Left lung (tissue), 10 donors: ENCODE results near the gene BBLN. TPM values are rescaled to one million over a fixed set of nuclear protein-coding genes. Genes with fewer than 3 reads are reported as not detected.

Source experiments
- ATAC-seq: fragments of 200-7000 bp; cut with Tn5 transposase; one replicate; pipeline ENCODE4 v1.9.1; 2020; ENCODE audit warnings: moderate library complexity
- DNase-seq, 4 donors: peaks; one replicate each; pipeline ENCODE4 v3.0.0-alpha.2; 2013 to 2020
- H3K27ac ChIP-seq, 2 donors: fragments of 200-600 bp; sonication (generic) in 1 of 2; one replicate each; pipeline versions ENCODE4 v1.5.0 to v1.8.0; 2020 to 2021
- H3K27me3 ChIP-seq, 2 donors: fragments of 200-600 bp; sonication (generic) in 1 of 2; one replicate each; pipeline versions ENCODE4 v1.5.0 to v1.8.0; 2020 to 2021
- H3K36me3 ChIP-seq, 2 donors: fragments of 200-600 bp; sonication (generic) in 1 of 2; one replicate each; pipeline versions ENCODE4 v1.5.0 to v1.8.0; 2020 to 2021
- H3K4me1 ChIP-seq, 2 donors: fragments of 200-600 bp; one replicate each; pipeline ENCODE4 v1.8.0; 2021
- H3K4me3 ChIP-seq, 2 donors: fragments of 200-600 bp; sonication (generic) in 1 of 2; one replicate each; pipeline versions ENCODE4 v1.5.0 to v1.8.0; 2020 to 2021; ENCODE audit warnings: mild to moderate bottlenecking in 1 of 2
- H3K9me3 ChIP-seq, 2 donors: fragments of 200-600 bp; sonication (generic) in 1 of 2; one replicate each; pipeline versions ENCODE4 v1.5.0 to v1.8.0; 2020 to 2021
- intact Hi-C, 2 donors: fragments of 100-400 bp; cut with DNase I; formaldehyde crosslinking; loops; one replicate each; pipeline versions ENCODE4 v1.11.2 to v1.14.2; 2022
- polyA plus RNA-seq, 6 donors: library from polyadenylated mRNA; unstranded; fragments of 120-200 nt; gene quantifications; one replicate each; pipeline ENCODE4 v1.2.1, GENCODE V29; 2013; ENCODE audit not compliant: insufficient read length in 6 of 6
- total RNA-seq, 2 donors: library from RNA; stranded (reverse); fragmentation: NEBNext Ultra II Directional; extraction: Animal tissue kit (Norgen Biotek cat#: 25700); gene quantifications; one replicate each; pipeline ENCODE4 v1.2.1, GENCODE V29; 2021
- TF ChIP-seq, protein P1 (sequence below), 2 donors: fragments of 200-600 bp; sonication (generic) in 1 of 2; IDR thresholded peaks; one replicate each; pipeline versions ENCODE4 v1.5.0 to v1.8.0; 2021; ENCODE audit warnings: antibody characterized with exemption in 2 of 2
- donor health status: DM: no; HTN: yes; CAD: no.
- donor health status: DM: no; HTN: no; CAD: no.

The BBLN gene
- total and polyA plus RNA-seq, 8 donors = 27.1 to 66.0 (median 37.7) TPM

DNA sequence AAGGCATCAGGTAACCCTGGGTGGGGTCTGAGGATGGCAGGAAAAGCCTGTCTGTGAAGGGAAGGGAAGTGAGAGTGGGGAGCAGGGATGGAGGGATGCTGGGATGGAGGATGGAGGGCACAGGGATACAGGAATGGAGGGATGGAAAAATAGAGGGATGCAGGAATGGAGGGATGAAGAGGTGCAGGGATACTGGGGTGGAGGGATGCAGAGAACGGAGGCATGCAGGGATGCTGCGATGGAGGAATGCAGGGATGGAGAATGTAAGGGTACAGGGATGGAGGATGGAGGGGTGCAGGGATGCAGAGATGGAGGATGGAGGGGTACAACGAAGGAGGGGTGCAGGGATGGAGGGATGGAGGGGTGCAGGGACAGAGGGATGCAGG, 41.6 kb upstream of the BBLN start:
- TF ChIP-seq, protein P1, sequence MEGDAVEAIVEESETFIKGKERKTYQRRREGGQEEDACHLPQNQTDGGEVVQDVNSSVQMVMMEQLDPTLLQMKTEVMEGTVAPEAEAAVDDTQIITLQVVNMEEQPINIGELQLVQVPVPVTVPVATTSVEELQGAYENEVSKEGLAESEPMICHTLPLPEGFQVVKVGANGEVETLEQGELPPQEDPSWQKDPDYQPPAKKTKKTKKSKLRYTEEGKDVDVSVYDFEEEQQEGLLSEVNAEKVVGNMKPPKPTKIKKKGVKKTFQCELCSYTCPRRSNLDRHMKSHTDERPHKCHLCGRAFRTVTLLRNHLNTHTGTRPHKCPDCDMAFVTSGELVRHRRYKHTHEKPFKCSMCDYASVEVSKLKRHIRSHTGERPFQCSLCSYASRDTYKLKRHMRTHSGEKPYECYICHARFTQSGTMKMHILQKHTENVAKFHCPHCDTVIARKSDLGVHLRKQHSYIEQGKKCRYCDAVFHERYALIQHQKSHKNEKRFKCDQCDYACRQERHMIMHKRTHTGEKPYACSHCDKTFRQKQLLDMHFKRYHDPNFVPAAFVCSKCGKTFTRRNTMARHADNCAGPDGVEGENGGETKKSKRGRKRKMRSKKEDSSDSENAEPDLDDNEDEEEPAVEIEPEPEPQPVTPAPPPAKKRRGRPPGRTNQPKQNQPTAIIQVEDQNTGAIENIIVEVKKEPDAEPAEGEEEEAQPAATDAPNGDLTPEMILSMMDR (IDR thresholded peaks at IDR 0.05) = no peak
- Histone ChIP-seq H3K4me3 (no peak overlapping the region), H3K27me3 (no peaks in the 10 kb centered on the region), H3K36me3 (peaks cover 0 to 52% of the 10 kb centered on the region in 2 donors), H3K9me3 (no peaks in the 10 kb centered on the region), H3K4me1 (peaks cover 4 to 18% of the 10 kb centered on the region in 2 donors), H3K27ac (no peak overlapping the region)
- ATAC-seq (no peak), DNase-seq (peak in 1 of 4 donors; percentile 1)
- intact Hi-C loops = loop anchor here in 1 of 2 donors (10.0 kb wide), 1 partner anchor 174 kb away; no protein-coding TSS in a partner anchor

DNA sequence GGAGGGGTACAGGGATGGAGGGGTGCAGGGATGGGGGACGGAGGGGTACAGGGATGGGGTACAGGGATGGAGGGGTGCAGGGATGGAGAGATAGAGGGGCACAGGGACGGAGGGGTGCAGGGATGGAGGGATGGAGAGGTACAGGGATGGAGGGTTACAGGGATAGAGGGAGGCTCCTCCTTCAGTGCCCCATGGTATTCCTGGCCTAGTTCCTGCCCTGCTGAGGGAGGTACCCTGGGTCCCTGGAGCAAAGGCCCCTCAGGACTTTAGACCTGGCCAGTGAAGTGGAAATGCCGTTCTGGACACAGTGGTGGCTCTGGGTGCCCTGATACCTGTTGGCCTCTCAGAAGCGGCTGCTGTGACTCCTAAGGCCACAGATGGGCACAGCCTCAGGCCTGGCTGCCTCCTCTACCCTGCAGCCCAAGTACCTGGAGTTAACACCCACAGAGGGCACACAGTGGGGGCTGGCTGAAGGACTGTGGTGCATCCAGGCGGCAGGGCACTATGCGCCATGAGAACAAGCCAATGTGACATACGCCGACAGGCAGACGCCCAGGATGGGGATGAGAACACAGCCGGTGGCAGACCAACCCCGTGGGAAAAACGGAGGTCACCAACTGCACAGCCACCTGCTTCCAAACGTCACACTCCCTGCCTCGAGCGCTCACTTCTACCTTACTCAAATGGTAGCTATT, 40.9 kb upstream of the BBLN start:
- TF ChIP-seq, protein P1 (IDR thresholded peaks at IDR 0.05) = no peak
- Histone ChIP-seq H3K36me3 (peaks cover 0 to 54% of the 10 kb centered on the region in 2 donors), H3K27ac (no peak overlapping the region), H3K9me3 (no peaks in the 10 kb centered on the region), H3K4me1 (peaks cover 4 to 18% of the 10 kb centered on the region in 2 donors), H3K27me3 (no peaks in the 10 kb centered on the region), H3K4me3 (no peak overlapping the region)
- DNase-seq (peak in 2 of 4 donors; percentile 27 to 47), ATAC-seq (no peak)
- intact Hi-C loops = loop anchor here in 1 of 2 donors (10.0 kb wide), 1 partner anchor 174 kb away; no protein-coding TSS in a partner anchor

DNA sequence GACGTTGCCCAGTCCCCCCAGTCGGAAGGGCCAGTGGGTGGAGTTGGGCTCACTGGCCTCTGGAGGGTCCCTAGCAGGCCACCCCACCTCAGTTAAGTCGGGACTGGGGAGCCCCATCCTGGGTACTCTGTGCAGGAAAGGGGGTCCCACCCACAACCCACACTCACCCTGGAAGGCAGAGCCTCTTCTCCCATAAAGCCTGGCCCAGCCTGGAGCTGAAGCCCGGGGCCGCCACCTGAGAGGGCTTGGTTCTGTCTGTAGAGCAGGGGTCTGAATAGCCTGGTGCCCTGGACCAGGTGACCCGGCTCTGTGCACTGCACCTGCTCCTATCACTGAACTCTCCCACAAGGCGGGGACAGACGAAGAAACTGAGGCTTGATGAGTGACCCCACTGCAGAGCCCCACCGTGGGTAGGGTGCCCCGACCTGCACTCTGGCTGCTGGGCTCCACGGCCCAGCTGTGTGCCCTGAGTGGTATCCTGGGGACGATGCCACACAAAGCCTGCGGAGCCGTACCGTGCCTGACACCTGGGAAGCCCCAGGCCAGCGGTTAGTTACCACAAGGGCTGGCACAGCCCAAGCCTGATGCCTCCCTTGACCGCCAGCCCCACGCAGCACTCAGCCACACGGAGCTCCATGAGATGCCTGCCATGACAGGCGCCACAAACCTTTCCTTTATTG, 39.9 kb upstream of the BBLN start:
- DNase-seq = peak in 2 of 4 donors; percentile 31 to 70
- ATAC-seq = no peak
- TF ChIP-seq, protein P1 (IDR thresholded peaks at IDR 0.05) = no peak
- peaks cover 4 to 25% of the 10 kb centered on the region in 2 donors for H3K4me1 ChIP-seq
- H3K27me3 ChIP-seq = no peaks in the 10 kb centered on the region
- intact Hi-C loops = no loop called here
- H3K36me3 ChIP-seq = peaks cover 0 to 50% of the 10 kb centered on the region in 2 donors
- no peak overlapping the region for H3K27ac ChIP-seq
- H3K4me3 ChIP-seq = no peak overlapping the region
- no peaks in the 10 kb centered on the region for H3K9me3 ChIP-seq

DNA sequence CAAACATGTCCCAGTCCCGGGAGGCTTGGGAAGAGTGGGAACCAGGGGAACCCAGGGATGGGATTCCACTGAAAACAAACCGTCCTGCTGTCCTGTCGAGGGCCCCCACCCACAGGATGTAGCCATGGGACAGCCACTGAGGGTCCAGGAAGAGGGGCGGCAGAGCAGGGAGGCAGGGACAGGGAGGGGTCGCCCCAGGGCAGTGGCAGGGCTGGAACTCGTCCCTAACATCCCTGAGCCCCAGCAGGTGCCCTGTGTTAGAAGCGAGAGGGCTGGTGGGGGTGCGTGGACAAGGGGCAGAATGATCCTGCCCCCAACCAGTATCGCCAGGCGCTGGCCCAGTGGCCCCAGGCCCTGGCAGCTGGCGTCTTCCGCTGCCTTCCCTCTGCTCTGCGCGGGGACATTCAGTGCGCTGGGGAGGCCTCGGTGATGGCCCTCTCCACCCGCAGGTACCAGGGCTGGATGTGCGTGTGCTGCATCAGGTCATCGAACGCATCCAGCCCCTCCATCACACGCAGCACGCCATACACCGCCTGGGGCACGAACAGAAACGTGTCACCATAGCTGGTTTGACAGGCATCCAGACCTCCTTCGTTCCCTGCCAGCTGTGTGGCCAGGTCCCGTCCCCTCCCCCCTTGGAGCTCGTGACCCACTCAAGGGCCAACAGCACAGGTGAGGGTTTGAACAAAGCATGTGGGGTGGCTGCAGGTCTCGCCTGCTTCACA, 39.2 kb upstream of the BBLN start:
- H3K36me3 ChIP-seq = peaks cover 0 to 49% of the 10 kb centered on the region in 2 donors
- H3K9me3 ChIP-seq = no peaks in the 10 kb centered on the region
- intact Hi-C loops = no loop called here
- peaks cover 4 to 26% of the 10 kb centered on the region in 2 donors for H3K4me1 ChIP-seq
- H3K27me3 ChIP-seq = no peaks in the 10 kb centered on the region
- DNase-seq (peak in 1 of 4 donors; percentile 56), ATAC-seq (no peak)
- H3K27ac ChIP-seq = no peak overlapping the region
- no peak overlapping the region for H3K4me3 ChIP-seq
- TF ChIP-seq, protein P1 (IDR thresholded peaks at IDR 0.05) = no peak

DNA sequence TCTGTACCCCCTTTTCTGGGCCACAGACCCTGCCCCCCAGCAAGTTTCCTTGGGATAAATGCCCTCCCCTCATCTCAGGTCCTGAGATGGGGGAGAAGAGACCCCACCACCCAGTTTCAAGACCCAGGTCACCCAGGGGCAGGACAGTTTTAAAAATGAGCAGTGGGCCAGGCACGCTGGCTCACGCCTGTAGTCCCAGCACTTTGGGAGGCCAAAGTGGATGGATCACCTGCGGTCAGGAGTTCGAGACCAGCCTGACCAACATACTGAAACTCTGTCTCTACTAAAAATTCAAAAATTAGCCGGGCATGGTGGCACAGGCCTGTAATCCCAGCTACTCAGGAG, 38.6 kb upstream of the BBLN start:
- intact Hi-C loops = no loop called here
- Histone ChIP-seq H3K9me3 (no peaks in the 10 kb centered on the region), H3K36me3 (peaks cover 0 to 49% of the 10 kb centered on the region in 2 donors), H3K27me3 (no peaks in the 10 kb centered on the region), H3K4me1 (peaks cover 4 to 30% of the 10 kb centered on the region in 2 donors), H3K27ac (no peak overlapping the region), H3K4me3 (no peak overlapping the region)
- ATAC-seq = no peak
- TF ChIP-seq, protein P1 (IDR thresholded peaks at IDR 0.05) = no peak
- no peak for DNase-seq
